IMR-90 (cell line): Measurements from ENCODE around the gene ITGAX. TPM values are rescaled to one million over a fixed set of nuclear protein-coding genes. Genes with fewer than 3 reads are reported as not detected.

ENCODE experiments used
- ATAC-seq: fragments of 200-7000 bp; cut with Tn5 transposase; 2 replicates; pipeline ENCODE4 v1.9.1; 2020; ENCODE audit warnings: low read depth, mild to moderate bottlenecking, moderate library complexity
- BruUV-seq: library from RNA; stranded (reverse); fragments of 400-500 nt; replicated peaks from 2 replicates; lab custom pipeline; 2021; lab: Mats Ljungman, UMichigan
- CTCF ChIA-PET: fragments of 300-600 bp; formaldehyde crosslinking; extraction: SDS; loops from one replicate; lab custom pipeline; 2021; ENCODE audit warnings: antibody characterized with exemption; lab: Yijun Ruan, JAX
- POLR2A ChIA-PET: fragments of 300-600 bp; sonication (Branson Sonifier 250); formaldehyde crosslinking; loops from one replicate; lab custom pipeline; 2022; ENCODE audit warnings: antibody characterized with exemption; ENCODE audit not compliant: unreplicated experiment; lab: Charles Lee
- DNase-seq: peaks from one replicate; pipeline ENCODE4 v3.0.0; 2013
- H2AFZ ChIP-seq: replicated peaks from 2 replicates; pipeline ENCODE3; 2013; ENCODE audit warnings: low read length, mild to moderate bottlenecking; ENCODE audit not compliant: poor library complexity
- H2AK5ac ChIP-seq: 2 replicates; pipeline ENCODE4 v1.6.1; 2013; ENCODE audit warnings: low read depth, low read length, inconsistent platforms
- H2AK9ac ChIP-seq: replicated peaks from 2 replicates; pipeline ENCODE3; 2013; ENCODE audit warnings: mild to moderate bottlenecking, low read depth, low read length, moderate library complexity; ENCODE audit not compliant: poor library complexity
- H2BK120ac ChIP-seq: 2 replicates; pipeline ENCODE4 v1.6.1; 2013; ENCODE audit warnings: low read depth, low read length, inconsistent platforms
- H2BK15ac ChIP-seq: 3 replicates; pipeline ENCODE4 v1.6.1; 2013; ENCODE audit warnings: low read depth, low read length, inconsistent platforms
- H2BK20ac ChIP-seq: 2 replicates; pipeline ENCODE4 v1.6.1; 2013; ENCODE audit warnings: low read depth, mild to moderate bottlenecking, inconsistent platforms, low read length, moderate library complexity
- H2BK5ac ChIP-seq: 2 replicates; pipeline ENCODE4 v1.6.1; 2013; ENCODE audit warnings: mild to moderate bottlenecking, low read depth, low read length, inconsistent platforms; ENCODE audit not compliant: poor library complexity, severe bottlenecking
- H3K14ac ChIP-seq: replicated peaks from 2 replicates; pipeline ENCODE4 v1.6.1; 2013; ENCODE audit warnings: low read depth, low read length, inconsistent platforms
- H3K18ac ChIP-seq: 2 replicates; pipeline ENCODE4 v1.6.1; 2013; ENCODE audit warnings: low read depth, low read length, control low read depth
- H3K23ac ChIP-seq: 2 replicates; pipeline ENCODE4 v1.6.1; 2013; ENCODE audit warnings: low read depth, low read length, inconsistent platforms
- H3K27ac ChIP-seq: 2 replicates; pipeline ENCODE4 v1.5.1; 2013; ENCODE audit warnings: mild to moderate bottlenecking, control low read depth, low read length; ENCODE audit not compliant: insufficient read depth
- H3K27me3 ChIP-seq: 2 replicates; pipeline ENCODE4 v1.6.1; 2013; ENCODE audit warnings: low read length; ENCODE audit not compliant: control insufficient read depth, insufficient read depth
- H3K36me3 ChIP-seq: 2 replicates; pipeline ENCODE4 v1.6.1; 2013; ENCODE audit warnings: low read length, mixed read lengths; ENCODE audit not compliant: control insufficient read depth, insufficient read depth
- H3K4ac ChIP-seq: 2 replicates; pipeline ENCODE4 v1.6.1; 2013; ENCODE audit warnings: low read depth, low read length, inconsistent platforms
- H3K4me1 ChIP-seq: 2 replicates; pipeline ENCODE4 v1.6.1; 2013; ENCODE audit warnings: low read length, mixed read lengths; ENCODE audit not compliant: control insufficient read depth, insufficient read depth
- H3K4me2 ChIP-seq: 2 replicates; pipeline ENCODE4 v1.6.1; 2013; ENCODE audit warnings: low read depth, mild to moderate bottlenecking, control low read depth, low read length, moderate library complexity
- H3K4me3 ChIP-seq: 2 replicates; pipeline ENCODE4 v1.5.1; 2013; ENCODE audit warnings: low read depth, mild to moderate bottlenecking, control low read depth, low read length, moderate library complexity; ENCODE audit not compliant: insufficient read depth
- H3K56ac ChIP-seq: 2 replicates; pipeline ENCODE4 v1.6.1; 2013; ENCODE audit warnings: low read length, inconsistent platforms; ENCODE audit not compliant: insufficient read depth; ENCODE audit errors: extremely low read depth
- H3K79me1 ChIP-seq, 2 experiments: 2 replicates each; pipeline ENCODE4 v1.6.1; 2013; ENCODE audit warnings: low read length in 2 of 2, inconsistent platforms in 1 of 2, low read depth in 1 of 2
- H3K9ac ChIP-seq: 2 replicates; pipeline ENCODE4 v1.6.1; 2013; ENCODE audit warnings: low read depth, low read length, control low read depth
- H3K9me1 ChIP-seq: 2 replicates; pipeline ENCODE4 v1.6.1; 2013; ENCODE audit warnings: low read length, inconsistent platforms; ENCODE audit not compliant: insufficient read depth
- H3K9me3 ChIP-seq: 2 replicates; pipeline ENCODE4 v1.6.1; 2013; ENCODE audit warnings: low read length; ENCODE audit not compliant: control insufficient read depth, insufficient read depth
- H4K20me1 ChIP-seq: 2 replicates; pipeline ENCODE4 v1.6.1; 2013; ENCODE audit warnings: low read length, inconsistent platforms; ENCODE audit not compliant: insufficient read depth
- H4K5ac ChIP-seq: 2 replicates; pipeline ENCODE4 v1.6.1; 2013; ENCODE audit warnings: mild to moderate bottlenecking, low read depth, low read length, control low read depth
- H4K8ac ChIP-seq, 2 experiments: 2 replicates each; pipeline ENCODE4 v1.6.1; 2013; ENCODE audit warnings: low read depth in 2 of 2, low read length in 2 of 2, control low read depth in 1 of 2, inconsistent platforms in 1 of 2
- H4K91ac ChIP-seq: 2 replicates; pipeline ENCODE4 v1.6.1; 2013; ENCODE audit warnings: low read depth, low read length, inconsistent platforms; ENCODE audit not compliant: insufficient read depth
- CEBPB ChIP-seq: IDR thresholded peaks from 2 replicates; pipeline ENCODE4 v1.6.1; 2012; ENCODE audit warnings: low read depth, low read length, improper control_type of control experiment
- FOS ChIP-seq: fragments of 150-350 bp; IDR thresholded peaks from 2 replicates; pipeline ENCODE4 v1.6.1; 2016; ENCODE audit warnings: low read depth, low read length
- MAFK ChIP-seq: IDR thresholded peaks from 2 replicates; pipeline ENCODE4 v1.6.1; 2012; ENCODE audit warnings: low read depth, low read length, improper control_type of control experiment
- MAZ ChIP-seq: IDR thresholded peaks from 2 replicates; pipeline ENCODE4 v1.6.1; 2012; ENCODE audit warnings: low read depth, mild to moderate bottlenecking, low read length, improper control_type of control experiment, moderate library complexity, borderline replicate concordance
- NFE2L2 ChIP-seq: fragments of 150-350 bp; IDR thresholded peaks from 2 replicates; pipeline ENCODE4 v1.6.1; 2016; ENCODE audit warnings: low read depth, mild to moderate bottlenecking, low read length
- RAD21 ChIP-seq: IDR thresholded peaks from 2 replicates; pipeline ENCODE4 v1.6.1; 2012; ENCODE audit warnings: low read length, improper control_type of control experiment
- RCOR1 ChIP-seq: IDR thresholded peaks from 2 replicates; pipeline ENCODE4 v1.6.1; 2012; ENCODE audit warnings: mild to moderate bottlenecking, low read length, improper control_type of control experiment; ENCODE audit not compliant: insufficient replicate concordance
- USF2 ChIP-seq: fragments of 150-350 bp; IDR thresholded peaks from 2 replicates; pipeline ENCODE4 v1.6.1; 2017; ENCODE audit warnings: mild to moderate bottlenecking, antibody characterized with exemption, low read length, low read depth
- WGBS, 2 experiments: methylation state at CpG; one replicate each; pipeline versions ENCODE4 v1.1.5 to v1.1.7; 2013; ENCODE audit warnings: missing lambda C conversion rate in 2 of 2; ENCODE audit not compliant: insufficient read length in 1 of 2; ENCODE audit errors: extremely low coverage in 2 of 2; 5-methylcytosine and 5-hydroxymethylcytosine counted together
- dilution Hi-C: fragments of 300-500 bp; cut with HindIII; formaldehyde crosslinking; loops from one replicate; pipeline ENCODE4 v1.14.3; 2018; ENCODE audit warnings: low sequenced_read_pairs; ENCODE audit not compliant: unreplicated experiment
- in situ Hi-C: fragments of 300-500 bp; cut with MboI; formaldehyde crosslinking; loops from 3 replicates; pipeline ENCODE4 v1.14.3; 2019; ENCODE audit warnings: low sequenced_read_pairs, inconsistent platforms, mixed read lengths
- intact Hi-C: fragments of 100-400 bp; cut with micrococcal nuclease; formaldehyde crosslinking; loops from 2 replicates; pipeline ENCODE4 v1.10.0; 2022
- polyA plus RNA-seq, 3 experiments: library from polyadenylated mRNA; depleted of rRNA; stranded (reverse); fragments of >200 nt; gene quantifications; 2 replicates each; pipeline ENCODE4 v1.2.3, GENCODE V29; 2012; ENCODE audit warnings: low replicate concordance in 1 of 3
- total RNA-seq: library from RNA; depleted of rRNA; stranded (reverse); fragments of >200 nt; gene quantifications from 2 replicates; pipeline ENCODE4 v1.2.3, GENCODE V29; 2012
- TF ChIP-seq, protein P1 (sequence below): conservative IDR thresholded peaks from 2 replicates; pipeline ENCODE4 v1.5.1; 2012; ENCODE audit warnings: mild to moderate bottlenecking, low read depth, low read length, improper control_type of control experiment
- TF ChIP-seq, protein P2 (sequence below): fragments of 150-350 bp; IDR thresholded peaks from 2 replicates; pipeline ENCODE4 v1.6.1; 2016; ENCODE audit warnings: low read depth, mild to moderate bottlenecking, low read length, moderate library complexity, borderline replicate concordance

The ITGAX gene
- total and polyA plus RNA-seq, 2 of the 4 experiments (the other 2 are of a cell fraction), result 0.09 to 0.18 TPM

GRCh38 chr16:31362476-31363405 lies 7.8 kb downstream of the ITGAX start:
- Histone ChIP-seq H3K36me3 (no peaks in the 10 kb centered on the region), H3K4me3 (no peak overlapping the region), H4K5ac (no peak overlapping the region), H3K27ac (no peak overlapping the region), H3K9me1 (no peaks in the 10 kb centered on the region), H3K23ac (no peak overlapping the region), H3K9ac (no peak overlapping the region), H4K8ac (no peak overlapping the region), H4K20me1 (no peaks in the 10 kb centered on the region), H2AK9ac (no peak overlapping the region), H2BK120ac (no peak overlapping the region), H2BK15ac (no peak overlapping the region), H3K4me2 (no peak overlapping the region), H2AFZ (no peak overlapping the region), H3K4ac (no peak overlapping the region), H3K18ac (no peak overlapping the region), H3K27me3 (peaks cover 2% of the 10 kb centered on the region), H2BK5ac (no peak overlapping the region), H3K56ac (no peak overlapping the region), H3K79me1 (no peaks in the 10 kb centered on the region), H3K4me1 (no peaks in the 10 kb centered on the region), H3K14ac (no peak overlapping the region), H2BK20ac (no peak overlapping the region), H4K91ac (no peak overlapping the region), H3K9me3 (no peaks in the 10 kb centered on the region), H2AK5ac (no peak overlapping the region)
- in situ Hi-C loops, result no loop called here
- dilution Hi-C loops, result no loop called here
- BruUV-seq, result no TSS peak
- ChIA-PET CTCF (no interaction called here), POLR2A (no interaction called here)
- ATAC-seq, result no peak
- DNase-seq, result no peak
- TF ChIP-seq FOS (no peak), MAZ (no peak), RCOR1 (no peak), NFE2L2 (no peak), USF2 (no peak), MAFK (no peak), RAD21 (no peak), CEBPB (no peak)
- TF ChIP-seq, protein P1, sequence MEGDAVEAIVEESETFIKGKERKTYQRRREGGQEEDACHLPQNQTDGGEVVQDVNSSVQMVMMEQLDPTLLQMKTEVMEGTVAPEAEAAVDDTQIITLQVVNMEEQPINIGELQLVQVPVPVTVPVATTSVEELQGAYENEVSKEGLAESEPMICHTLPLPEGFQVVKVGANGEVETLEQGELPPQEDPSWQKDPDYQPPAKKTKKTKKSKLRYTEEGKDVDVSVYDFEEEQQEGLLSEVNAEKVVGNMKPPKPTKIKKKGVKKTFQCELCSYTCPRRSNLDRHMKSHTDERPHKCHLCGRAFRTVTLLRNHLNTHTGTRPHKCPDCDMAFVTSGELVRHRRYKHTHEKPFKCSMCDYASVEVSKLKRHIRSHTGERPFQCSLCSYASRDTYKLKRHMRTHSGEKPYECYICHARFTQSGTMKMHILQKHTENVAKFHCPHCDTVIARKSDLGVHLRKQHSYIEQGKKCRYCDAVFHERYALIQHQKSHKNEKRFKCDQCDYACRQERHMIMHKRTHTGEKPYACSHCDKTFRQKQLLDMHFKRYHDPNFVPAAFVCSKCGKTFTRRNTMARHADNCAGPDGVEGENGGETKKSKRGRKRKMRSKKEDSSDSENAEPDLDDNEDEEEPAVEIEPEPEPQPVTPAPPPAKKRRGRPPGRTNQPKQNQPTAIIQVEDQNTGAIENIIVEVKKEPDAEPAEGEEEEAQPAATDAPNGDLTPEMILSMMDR, result no peak
- TF ChIP-seq, protein P2, sequence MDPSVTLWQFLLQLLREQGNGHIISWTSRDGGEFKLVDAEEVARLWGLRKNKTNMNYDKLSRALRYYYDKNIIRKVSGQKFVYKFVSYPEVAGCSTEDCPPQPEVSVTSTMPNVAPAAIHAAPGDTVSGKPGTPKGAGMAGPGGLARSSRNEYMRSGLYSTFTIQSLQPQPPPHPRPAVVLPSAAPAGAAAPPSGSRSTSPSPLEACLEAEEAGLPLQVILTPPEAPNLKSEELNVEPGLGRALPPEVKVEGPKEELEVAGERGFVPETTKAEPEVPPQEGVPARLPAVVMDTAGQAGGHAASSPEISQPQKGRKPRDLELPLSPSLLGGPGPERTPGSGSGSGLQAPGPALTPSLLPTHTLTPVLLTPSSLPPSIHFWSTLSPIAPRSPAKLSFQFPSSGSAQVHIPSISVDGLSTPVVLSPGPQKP, result no peak
- WGBS, 2 experiments, result 79% methylated on average over 5 of the region's 26 CpGs; no CpG with 5 or more reads in 1 of the 2 experiments
- intact Hi-C loops, result no loop called here
